ENCODE measurements around the gene CNN2. TPM values are rescaled to one million over a fixed set of nuclear protein-coding genes. Genes with fewer than 3 reads are reported as not detected.
A peak's percentile ranks its signal among the peaks of the same experiment; 100 is the strongest.

Gene CNN2
- total and polyA plus RNA-seq, 2 of the 13 experiments (the other 11 are each of a cell fraction or from before 2014, with no cell fraction given) = 63.6 to 70.0 TPM

- TF ChIP-seq ZBTB39 (CRISPR knock-in tag; IDR thresholded peaks at IDR 0.05) (0 out of 2 replicates have a peak, but pooled peaks have one; percentile 26), ZNF782 (CRISPR knock-in tag; IDR thresholded peaks at IDR 0.05; ENCODE audit: borderline replicate concordance) (no peak), ZNF230 (CRISPR knock-in tag; IDR thresholded peaks at IDR 0.05) (0 out of 2 replicates have a peak, but pooled peaks have one; percentile 49), ZNF773 (CRISPR knock-in tag; IDR thresholded peaks at IDR 0.05; ENCODE audit: borderline replicate concordance) (no peak), SRSF9 (IDR thresholded peaks at IDR 0.05; ENCODE audit: borderline replicate concordance, insufficient read depth, low read depth, low read length, poor library complexity, severe bottlenecking) (no peak), CBFB (CRISPR knock-in tag; IDR thresholded peaks at IDR 0.05) (no peak), ZNF546 (CRISPR knock-in tag; conservative IDR thresholded peaks at IDR 0.05) (0 out of 2 replicates have a peak, but pooled peaks have one; percentile 9), ZNF354B (CRISPR knock-in tag; IDR thresholded peaks at IDR 0.05) (no peak), ZNF44 (CRISPR knock-in tag; IDR thresholded peaks at IDR 0.05) (no peak), ONECUT2 (CRISPR knock-in tag; IDR thresholded peaks at IDR 0.05) (no peak), RBM39 (IDR thresholded peaks at IDR 0.05; ENCODE audit: low read depth, low read length, poor library complexity, severe bottlenecking) (peak; percentile 41), ZNF512 (CRISPR knock-in tag; IDR thresholded peaks at IDR 0.05) (no peak), ZNF274 (CRISPR knock-in tag; IDR thresholded peaks at IDR 0.05) (no peak), TOPORS (CRISPR knock-in tag; IDR thresholded peaks at IDR 0.05) (no peak), ZNF253 (CRISPR knock-in tag; IDR thresholded peaks at IDR 0.05; ENCODE audit: borderline replicate concordance) (no peak; the same call in 1 of the 2 replicates), KDM6A (CRISPR knock-in tag; IDR thresholded peaks at IDR 0.05; ENCODE audit: low read depth) (no peak), MTERF4 (CRISPR knock-in tag; IDR thresholded peaks at IDR 0.05) (no peak), FOXO4 (CRISPR knock-in tag; conservative IDR thresholded peaks at IDR 0.05) (0 out of 2 replicates have a peak, but pooled peaks have one; percentile 82), ZNF512B (CRISPR knock-in tag; IDR thresholded peaks at IDR 0.05; ENCODE audit: borderline replicate concordance) (no peak), ZNF713 (CRISPR knock-in tag; IDR thresholded peaks at IDR 0.05) (no peak), CREB1 (IDR thresholded peaks at IDR 0.05) (no peak), CREB1 (CRISPR knock-in tag; IDR thresholded peaks at IDR 0.05) (no peak)
Observed at GRCh38 chr19:1066251-1066747, 39.9 kb downstream of the CNN2 start (continued).

All from HepG2 (cell line).